HL-60 (cell line): Measurements from ENCODE around the gene REXO5.

ENCODE experiments used
- CTCF ChIP-seq: IDR thresholded peaks from one replicate; pipeline ENCODE4 v1.5.1; 2011; ENCODE audit warnings: low read length, control low read depth, inconsistent platforms; ENCODE audit not compliant: insufficient read depth
- GABPA ChIP-seq: IDR thresholded peaks from 2 replicates; pipeline ENCODE4 v1.6.1; 2012; ENCODE audit warnings: low read depth
- POLR2AphosphoS5 ChIP-seq: IDR thresholded peaks from 2 replicates; pipeline ENCODE4 v1.6.1; 2012; ENCODE audit warnings: low read depth
- REST ChIP-seq: IDR thresholded peaks from 2 replicates; pipeline ENCODE4 v1.6.1; 2012; ENCODE audit warnings: low read depth; ENCODE audit not compliant: insufficient replicate concordance
- SPI1 ChIP-seq: IDR thresholded peaks from 2 replicates; pipeline ENCODE4 v1.6.1; 2012; ENCODE audit warnings: low read depth, mild to moderate bottlenecking, borderline replicate concordance

- TF ChIP-seq CTCF: no peak
- TF ChIP-seq POLR2AphosphoS5: no peak
- TF ChIP-seq REST: no peak
- no peak for TF ChIP-seq SPI1
- no peak for TF ChIP-seq GABPA
Measured at GRCh38 chr16:20875355-20875650, 69.0 kb downstream of the REXO5 start.
